Thoracic aorta (tissue), 2 donors: ENCODE measurements around the gene CCDC15. TPM values are rescaled to one million over a fixed set of nuclear protein-coding genes. Genes with fewer than 3 reads are reported as not detected.
"Not testable (repeated sequence)": the region's sequence is repeated elsewhere in the genome, so short reads cannot be mapped to it uniquely, and the experiment has no call there.

Experiments used
- ATAC-seq: fragments of 150-250 bp; one replicate; pipeline ENCODE4 v1.8.0; 2017; ENCODE audit warnings: low read depth; ENCODE audit not compliant: insufficient number of reproducible peaks, low FRiP score
- DNase-seq: peaks from one replicate; pipeline ENCODE4 v3.0.0-alpha.2; 2020; ENCODE audit warnings: low spot score
- H3K27ac ChIP-seq, 2 donors: fragments of 200-600 bp; sonication (generic); 1 replicate in 1 of 2; 2 replicates in 1 of 2; pipeline ENCODE4 v1.5.1; 2016; ENCODE audit warnings: mild to moderate bottlenecking in 2 of 2, moderate library complexity in 2 of 2
- H3K27me3 ChIP-seq: fragments of 200-600 bp; sonication (generic); replicated peaks from 2 replicates; pipeline ENCODE4 v1.6.0; 2016; ENCODE audit warnings: mild to moderate bottlenecking; ENCODE audit not compliant: insufficient read depth
- H3K36me3 ChIP-seq: fragments of 200-600 bp; sonication (generic); one replicate; pipeline ENCODE4 v1.5.1; 2016
- H3K4me1 ChIP-seq, 2 donors: fragments of 200-600 bp; sonication (generic); 1 replicate in 1 of 2; 2 replicates in 1 of 2; pipeline versions ENCODE4 v1.5.1 to v1.6.0; 2016; ENCODE audit warnings: low read depth in 2 of 2, mild to moderate bottlenecking in 1 of 2; ENCODE audit not compliant: control insufficient read depth in 1 of 2
- H3K4me3 ChIP-seq: fragments of 200-600 bp; sonication (generic); 2 replicates; pipeline ENCODE4 v1.5.1; 2016; ENCODE audit warnings: mild to moderate bottlenecking
- H3K9me3 ChIP-seq: fragments of 200-600 bp; sonication (generic); 2 replicates; pipeline ENCODE4 v1.5.1; 2016
- total RNA-seq, 2 donors: library from RNA; depleted of rRNA; stranded (reverse); fragments of >200 nt; gene quantifications; one replicate each; pipeline versions ENCODE4 v1.1.0 to v1.2.3, GENCODE V29; 2016
- TF ChIP-seq, protein P1 (sequence below): fragments of 200-600 bp; sonication (generic); IDR thresholded peaks from one replicate; pipeline ENCODE4 v1.5.1; 2019; ENCODE audit warnings: antibody characterized with exemption

CCDC15 gene
- total RNA-seq, 2 donors from 2014 or later, result 0.49 to 1.2 TPM

DNA sequence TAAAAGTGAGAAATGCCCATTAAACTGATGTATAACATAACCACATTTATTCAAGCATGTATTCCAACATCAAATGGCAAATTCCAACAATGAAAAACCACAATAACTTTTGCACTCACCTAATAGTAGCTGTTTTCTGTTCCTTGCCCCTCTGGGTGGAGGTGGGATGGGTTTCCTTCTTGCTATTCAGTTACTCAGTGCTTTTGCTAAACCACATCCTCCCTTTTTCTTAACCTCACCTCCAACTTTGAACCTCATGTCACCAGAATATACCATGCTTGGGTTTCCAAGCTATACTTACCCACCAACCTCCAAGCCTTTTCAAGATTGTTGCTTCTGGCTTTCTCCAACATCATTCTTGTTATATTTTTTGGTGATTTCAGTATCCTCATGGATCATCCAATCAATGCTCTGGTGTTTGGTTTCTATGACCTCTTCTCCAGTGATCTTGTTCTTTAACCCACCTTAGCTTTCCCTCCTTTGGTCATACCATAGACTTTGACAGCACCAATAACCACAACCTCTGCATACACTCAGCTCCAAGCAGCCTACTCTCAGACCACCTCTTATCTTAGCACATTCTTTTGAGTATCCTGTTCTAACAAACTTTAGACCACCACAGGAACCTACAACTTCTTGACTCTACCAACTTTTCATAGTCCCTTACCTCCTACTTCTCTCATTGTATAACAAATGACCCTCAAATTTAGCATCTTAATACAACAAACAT, 3.2 kb upstream of the CCDC15 start:
- no peak for ATAC-seq
- no peaks in the 10 kb centered on the region for H3K27me3 ChIP-seq
- no peak overlapping the region for H3K27ac ChIP-seq
- no peaks in the 10 kb centered on the region for H3K9me3 ChIP-seq
- TF ChIP-seq, protein P1, sequence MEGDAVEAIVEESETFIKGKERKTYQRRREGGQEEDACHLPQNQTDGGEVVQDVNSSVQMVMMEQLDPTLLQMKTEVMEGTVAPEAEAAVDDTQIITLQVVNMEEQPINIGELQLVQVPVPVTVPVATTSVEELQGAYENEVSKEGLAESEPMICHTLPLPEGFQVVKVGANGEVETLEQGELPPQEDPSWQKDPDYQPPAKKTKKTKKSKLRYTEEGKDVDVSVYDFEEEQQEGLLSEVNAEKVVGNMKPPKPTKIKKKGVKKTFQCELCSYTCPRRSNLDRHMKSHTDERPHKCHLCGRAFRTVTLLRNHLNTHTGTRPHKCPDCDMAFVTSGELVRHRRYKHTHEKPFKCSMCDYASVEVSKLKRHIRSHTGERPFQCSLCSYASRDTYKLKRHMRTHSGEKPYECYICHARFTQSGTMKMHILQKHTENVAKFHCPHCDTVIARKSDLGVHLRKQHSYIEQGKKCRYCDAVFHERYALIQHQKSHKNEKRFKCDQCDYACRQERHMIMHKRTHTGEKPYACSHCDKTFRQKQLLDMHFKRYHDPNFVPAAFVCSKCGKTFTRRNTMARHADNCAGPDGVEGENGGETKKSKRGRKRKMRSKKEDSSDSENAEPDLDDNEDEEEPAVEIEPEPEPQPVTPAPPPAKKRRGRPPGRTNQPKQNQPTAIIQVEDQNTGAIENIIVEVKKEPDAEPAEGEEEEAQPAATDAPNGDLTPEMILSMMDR, result no peak
- DNase-seq, result no peak
- H3K36me3 ChIP-seq, result no peaks in the 10 kb centered on the region
- H3K4me3 ChIP-seq, result no peak overlapping the region
- peaks cover 3 to 13% of the 10 kb centered on the region in 2 donors for H3K4me1 ChIP-seq

DNA sequence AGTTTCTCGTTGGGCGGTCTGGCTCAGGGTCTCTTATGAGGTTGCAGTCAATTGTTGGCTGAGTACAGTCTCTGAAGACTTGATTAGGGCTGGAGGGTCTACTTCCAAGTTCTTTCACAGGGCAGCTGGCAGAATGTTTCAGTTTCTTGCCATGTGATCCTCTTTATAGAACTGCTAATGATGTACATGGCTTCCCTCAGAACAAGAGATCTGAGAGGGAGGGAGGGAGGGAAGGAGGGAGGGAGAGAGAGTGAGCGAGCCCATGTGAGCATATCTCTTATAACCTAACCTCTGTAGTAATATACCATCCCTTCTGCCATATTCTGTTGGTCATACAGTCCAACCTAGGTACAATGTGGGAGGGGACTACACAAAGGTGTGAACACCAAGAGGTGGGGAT, 2.7 kb upstream of the CCDC15 start:
- Histone ChIP-seq H3K4me1 (peaks cover 3 to 13% of the 10 kb centered on the region in 2 donors), H3K4me3 (no peak overlapping the region), H3K27me3 (no peaks in the 10 kb centered on the region), H3K9me3 (no peaks in the 10 kb centered on the region), H3K36me3 (no peaks in the 10 kb centered on the region), H3K27ac (no peak overlapping the region)
- DNase-seq (no peak), ATAC-seq (no peak)
- TF ChIP-seq, protein P1, result no peak

DNA sequence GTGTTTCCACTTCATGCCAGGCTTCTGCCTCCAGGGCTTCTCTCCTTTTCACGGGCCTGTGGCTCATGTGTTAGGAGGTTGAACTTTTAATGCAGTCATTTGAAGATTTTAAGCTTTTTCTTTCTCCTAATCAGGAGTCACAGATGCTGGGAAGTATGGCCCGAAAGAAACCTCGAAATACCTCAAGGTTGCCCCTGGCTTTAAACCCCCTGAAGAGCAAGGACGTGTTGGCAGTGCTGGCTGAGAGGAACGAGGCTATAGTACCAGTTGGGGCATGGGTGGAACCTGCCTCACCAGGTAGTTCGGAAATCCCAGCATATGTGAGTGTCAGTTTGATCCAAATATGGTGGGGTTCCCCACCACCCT, 571 bp downstream of the CCDC15 start:
- H3K27ac ChIP-seq, result peak overlapping the region in 1 of 2 donors; percentile 52
- H3K4me1 ChIP-seq, result peaks cover 3 to 13% of the 10 kb centered on the region in 2 donors
- no peaks in the 10 kb centered on the region for H3K36me3 ChIP-seq
- TF ChIP-seq, protein P1, result no peak
- H3K9me3 ChIP-seq, result no peaks in the 10 kb centered on the region
- DNase-seq, result no peak
- peak overlapping the region; percentile 73 for H3K4me3 ChIP-seq
- no peak for ATAC-seq
- no peaks in the 10 kb centered on the region for H3K27me3 ChIP-seq

DNA sequence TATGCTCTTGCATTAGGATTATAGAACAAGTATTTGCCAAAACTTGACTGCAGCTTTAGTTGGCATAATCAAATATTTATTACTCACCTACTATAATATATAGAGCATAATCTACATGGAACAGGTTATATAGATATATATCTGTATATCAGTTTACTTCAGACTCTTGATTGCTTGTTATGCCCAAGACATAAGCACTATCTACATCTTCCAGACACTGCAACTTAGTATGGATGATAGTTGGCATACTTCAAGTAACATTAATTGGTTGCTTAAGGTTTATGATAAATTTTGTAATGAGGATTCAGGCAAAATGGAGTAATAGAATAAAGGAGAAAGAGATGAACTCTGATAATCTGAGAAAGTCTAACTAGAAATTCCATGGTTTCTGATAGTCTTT, 1.0 kb downstream of the CCDC15 start:
- no peaks in the 10 kb centered on the region for H3K27me3 ChIP-seq
- H3K4me1 ChIP-seq, result peaks cover 3 to 13% of the 10 kb centered on the region in 2 donors
- ATAC-seq, result no peak
- no peak overlapping the region for H3K4me3 ChIP-seq
- H3K9me3 ChIP-seq, result no peaks in the 10 kb centered on the region
- H3K36me3 ChIP-seq, result no peaks in the 10 kb centered on the region
- no peak overlapping the region for H3K27ac ChIP-seq
- TF ChIP-seq, protein P1, result no peak
- DNase-seq, result no peak

DNA sequence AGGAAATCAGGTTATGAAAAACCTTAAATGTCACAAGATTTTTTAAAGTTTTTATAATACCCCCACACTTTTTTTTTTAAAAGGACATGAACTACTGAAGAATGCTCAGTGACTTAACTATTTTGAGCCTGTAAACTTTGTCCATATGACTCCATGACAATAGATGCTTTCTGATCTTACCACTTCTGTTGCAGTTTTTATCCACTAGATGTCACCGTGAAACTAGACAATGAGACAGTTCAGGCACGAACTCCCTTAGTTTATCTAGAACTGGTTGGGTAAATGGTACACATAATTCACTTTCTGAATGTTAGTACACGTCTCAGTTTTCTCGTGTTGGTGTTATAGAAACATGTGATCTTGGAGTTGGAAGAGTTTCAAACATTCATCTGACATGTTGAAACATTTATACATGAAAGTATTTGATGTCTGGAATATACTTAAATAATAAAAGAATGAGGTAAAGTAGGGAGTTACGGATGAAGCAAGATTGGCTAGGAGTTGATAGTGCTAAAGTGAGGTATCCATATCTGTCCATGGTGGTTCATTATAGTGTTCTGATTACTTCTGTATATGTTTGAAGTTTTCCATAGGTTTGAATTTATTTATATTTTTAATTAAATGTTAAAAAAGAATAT, 8.1 kb downstream of the CCDC15 start:
- ATAC-seq, result peak; percentile 73
- no peak overlapping the region for H3K4me3 ChIP-seq

DNA sequence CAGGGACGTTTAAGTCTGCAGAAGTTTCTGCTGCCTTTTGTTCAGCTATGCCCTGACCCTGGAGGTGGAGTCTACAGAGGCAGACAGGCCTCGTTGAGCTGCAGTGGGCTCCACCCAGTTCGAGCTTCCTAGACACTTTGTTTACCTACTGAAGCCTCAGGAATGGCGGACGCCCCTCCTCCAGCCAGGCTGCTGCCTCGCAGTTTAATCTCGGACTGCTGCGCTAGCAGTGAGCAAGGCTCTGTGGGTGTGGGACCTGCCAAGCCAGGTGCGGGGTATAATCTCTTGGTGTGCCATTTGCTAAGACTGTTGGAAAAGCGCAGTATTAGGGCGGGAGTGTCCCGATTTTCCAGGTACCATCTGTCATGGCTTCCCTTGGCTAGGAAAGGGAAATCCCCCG, 14.2 kb downstream of the CCDC15 start:
- H3K4me3 ChIP-seq, H3K9me3 ChIP-seq: not testable (repeated sequence)

More for the DNA sequence above, 8.1 kb downstream of the CCDC15 start:
- H3K9me3 ChIP-seq, result no peaks in the 10 kb centered on the region
- TF ChIP-seq, protein P1, result peak; percentile 53
- H3K27me3 ChIP-seq, result no peaks in the 10 kb centered on the region
- DNase-seq, result no peak
- H3K36me3 ChIP-seq, result no peaks in the 10 kb centered on the region
- H3K27ac ChIP-seq, result no peak overlapping the region
- H3K4me1 ChIP-seq, result no peaks in the 10 kb centered on the region

More for the DNA sequence above, 14.2 kb downstream of the CCDC15 start:
- ATAC-seq, H3K36me3 ChIP-seq, DNase-seq, H3K27ac ChIP-seq, H3K4me1 ChIP-seq, H3K27me3 ChIP-seq: not testable (repeated sequence)
